ENCODE data around the gene JAM2. TPM values are rescaled to one million over a fixed set of nuclear protein-coding genes. Genes with fewer than 3 reads are reported as not detected.

JAM2 gene
- polyA plus RNA-seq, 2 of the 4 experiments (the other 2 are of a cell fraction) = 0.01 TPM

- Histone ChIP-seq H3K4me3 (no peak overlapping the region), H3K9me3 (no peaks in the 10 kb centered on the region), H3K4me2 (no peak overlapping the region), H3K4me1 (peaks cover 4% of the 10 kb centered on the region; the same call in 1 of the 3 replicates), H3K27ac (no peak overlapping the region)
- no peak for TF ChIP-seq CHD2 (IDR thresholded peaks at IDR 0.05; ENCODE audit: low read length, partially characterized antibody)
- no peak for TF ChIP-seq HMGXB4 (CRISPR knock-in tag; IDR thresholded peaks at IDR 0.05; ENCODE audit: borderline replicate concordance)
- TF ChIP-seq POLR2AphosphoS2 (conservative IDR thresholded peaks at IDR 0.05; ENCODE audit: low read length) = no peak
- TF ChIP-seq ESRRA (IDR thresholded peaks at IDR 0.05; ENCODE audit: borderline replicate concordance, low read length) = no peak
- TF ChIP-seq MAZ (IDR thresholded peaks at IDR 0.05; ENCODE audit: borderline replicate concordance, low read depth, low read length) = no peak
- FAIRE-seq (no peak), ATAC-seq (no peak), DNase-seq (ENCODE audit: low read depth in 1 of 2, low spot score in 1 of 2) (no peak)
- WGBS (ENCODE audit: missing lambda C conversion rate) = 45% methylated on average over 4 of the region's 4 CpGs
- ChIA-PET POLR2A (no interaction called here), CTCF (interaction anchor here (1.1 kb wide), 1 partner anchor 157 kb away, joined by 3 read pairs; no protein-coding TSS in a partner anchor)
Measured at GRCh38 chr21:25643486-25643885, 4.4 kb downstream of the JAM2 start.

GRCh38 chr21:25646474-25646873 lies 7.4 kb downstream of the JAM2 start:
- Histone ChIP-seq H3K9me3 (no peaks in the 10 kb centered on the region), H3K4me1 (no peaks in the 10 kb centered on the region), H3K27ac (no peak overlapping the region), H3K4me2 (no peak overlapping the region), H3K4me3 (no peak overlapping the region)
- TF ChIP-seq HOXB5 (CRISPR knock-in tag; IDR thresholded peaks at IDR 0.05) = no peak
- TF ChIP-seq RFX5 (IDR thresholded peaks at IDR 0.05) = no peak
- no peak for TF ChIP-seq MAFK (IDR thresholded peaks at IDR 0.05; ENCODE audit: partially characterized antibody)
- TF ChIP-seq JUN (IDR thresholded peaks at IDR 0.05) = no peak
- no peak for TF ChIP-seq EP300 (IDR thresholded peaks at IDR 0.05)
- no peak for TF ChIP-seq RARB (CRISPR knock-in tag; IDR thresholded peaks at IDR 0.05)
- no peak for TF ChIP-seq FOXS1 (CRISPR knock-in tag; IDR thresholded peaks at IDR 0.05)
- no peak for TF ChIP-seq ESRRA (IDR thresholded peaks at IDR 0.05; ENCODE audit: borderline replicate concordance, low read length)
- TF ChIP-seq RCOR1 (IDR thresholded peaks at IDR 0.05; ENCODE audit: low read depth, low read length) = no peak
- no peak for TF ChIP-seq PBX3 (IDR thresholded peaks at IDR 0.05)
- no peak for TF ChIP-seq POLR2A (IDR thresholded peaks at IDR 0.05; ENCODE audit: low read length)
- TF ChIP-seq ZFP36 (IDR thresholded peaks at IDR 0.05; ENCODE audit: borderline replicate concordance, partially characterized antibody) = no peak
- TF ChIP-seq KDM5A (IDR thresholded peaks at IDR 0.05) = no peak
- no peak for TF ChIP-seq HMGXB4 (CRISPR knock-in tag; IDR thresholded peaks at IDR 0.05; ENCODE audit: borderline replicate concordance)
- TF ChIP-seq EHF (CRISPR knock-in tag; IDR thresholded peaks at IDR 0.05) = no peak
- TF ChIP-seq FOSL2 (IDR thresholded peaks at IDR 0.05) = no peak
- TF ChIP-seq FOSL2 (CRISPR knock-in tag; IDR thresholded peaks at IDR 0.05) = no peak
- no peak for TF ChIP-seq PHF8 (IDR thresholded peaks at IDR 0.05; ENCODE audit: borderline replicate concordance, low read depth)
- POLR2A ChIA-PET = no interaction called here
- 0% methylated on average over 1 of the region's 1 CpG for WGBS (ENCODE audit: missing lambda C conversion rate)
- DNase-seq (ENCODE audit: low read depth in 1 of 2, low spot score in 1 of 2) (no peak), ATAC-seq (no peak), FAIRE-seq (no peak)
- CTCF ChIA-PET = interaction anchor here (0.6 to 1.0 kb wide), 2 partner anchors 41 to 158 kb away, joined by 3 read pairs; no protein-coding TSS in a partner anchor
